SKM-1 treated with dmso at 0.1 percent for 144 hours (cell line): Measurements from ENCODE around the gene CHCHD3.
"Not testable (repeated sequence)": the region's sequence is repeated elsewhere in the genome, so short reads cannot be mapped to it uniquely, and the experiment has no call there.

Experiments used
- DNase-seq: peaks from one replicate; lab custom pipeline; 2025; ENCODE audit not compliant: unreplicated experiment; lab: John Stamatoyannopoulos, UW

The CHCHD3 gene

GRCh38 chr7:133009426-133010252 lies 72.3 kb downstream of the CHCHD3 start:
- no peak for DNase-seq

DNA sequence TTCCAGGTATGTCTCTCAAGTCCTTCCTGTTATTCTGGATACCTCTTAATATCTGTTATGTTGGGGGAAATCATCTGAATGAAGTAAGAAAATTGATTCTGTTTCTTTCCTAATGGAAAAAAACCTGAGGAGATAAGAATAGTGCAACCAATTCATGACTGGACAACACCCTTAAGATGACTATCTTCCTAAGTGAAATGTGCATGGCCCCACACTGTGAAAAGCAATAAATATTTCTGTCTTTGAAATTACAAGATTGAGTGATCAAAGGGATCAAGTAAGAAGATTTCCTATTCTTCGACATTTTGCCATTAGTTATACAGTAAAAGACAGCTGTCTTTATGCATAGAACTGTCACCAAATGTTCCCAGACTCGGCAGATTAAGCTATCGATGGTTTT lies 73.9 kb downstream of the CHCHD3 start:
- DNase-seq = no peak

DNA sequence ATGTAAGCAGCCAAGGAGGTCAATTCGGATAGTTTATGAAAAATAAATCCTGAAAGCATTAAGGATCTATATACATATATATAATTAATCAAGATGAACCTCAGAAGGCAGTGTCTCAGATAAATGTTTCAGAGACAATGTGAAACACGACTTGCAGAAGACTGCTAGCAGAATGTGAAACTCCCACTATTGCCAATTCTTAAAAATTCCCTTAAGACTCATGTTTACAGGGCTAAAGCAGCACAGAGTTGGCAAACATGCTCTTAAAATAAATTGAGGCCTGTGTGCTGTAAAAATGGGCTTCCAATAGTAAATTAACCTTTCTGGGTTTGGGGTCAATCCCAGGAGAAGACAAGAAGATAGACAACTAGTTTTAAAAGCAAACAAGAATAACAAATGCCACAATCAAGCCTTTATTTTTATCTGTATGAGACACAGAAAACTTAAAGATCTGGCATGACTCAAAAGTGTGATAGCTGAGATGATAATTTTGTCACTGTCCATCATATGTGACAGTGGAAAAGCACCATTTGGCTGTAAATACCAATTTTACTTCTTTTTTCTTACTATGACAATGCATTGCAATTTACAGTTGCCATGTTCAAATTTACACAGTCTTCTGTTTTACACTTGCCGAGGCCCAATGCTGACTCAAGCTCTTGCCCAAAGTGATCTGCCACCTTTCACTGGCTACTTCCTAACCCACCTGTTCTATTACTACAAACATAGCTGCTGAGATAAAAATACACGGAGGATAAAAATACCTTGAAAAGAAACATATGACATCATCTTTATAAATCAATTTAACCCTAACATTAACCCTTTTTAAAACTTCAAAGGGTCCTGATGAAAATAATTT lies 78.6 kb downstream of the CHCHD3 start:
- DNase-seq = no peak

- DNase-seq = no peak
These were observed 80.2 kb downstream of the CHCHD3 start for GRCh38 chr7:133001727-133002126.

GRCh38 chr7:132999845-133000244 lies 82.0 kb downstream of the CHCHD3 start:
- no peak for DNase-seq

DNA sequence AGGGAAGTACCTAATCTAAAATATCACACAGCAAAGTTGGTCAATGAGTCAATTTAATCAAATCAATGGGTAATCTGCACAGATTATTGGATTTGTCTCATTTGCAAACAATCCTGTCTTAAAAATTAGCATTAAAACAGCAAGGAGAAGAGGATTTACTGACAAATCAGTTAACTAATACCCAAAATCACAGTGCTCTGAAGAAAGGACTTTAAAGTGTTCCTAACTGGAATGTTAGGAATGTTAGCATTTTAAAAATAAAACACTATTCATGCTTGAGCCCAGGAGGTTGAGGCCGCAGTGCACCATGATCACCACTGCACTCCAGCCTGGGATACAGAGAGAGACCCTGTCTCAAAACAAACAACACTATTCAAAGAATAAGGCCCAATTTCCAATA lies 83.1 kb downstream of the CHCHD3 start:
- DNase-seq = no peak

DNA sequence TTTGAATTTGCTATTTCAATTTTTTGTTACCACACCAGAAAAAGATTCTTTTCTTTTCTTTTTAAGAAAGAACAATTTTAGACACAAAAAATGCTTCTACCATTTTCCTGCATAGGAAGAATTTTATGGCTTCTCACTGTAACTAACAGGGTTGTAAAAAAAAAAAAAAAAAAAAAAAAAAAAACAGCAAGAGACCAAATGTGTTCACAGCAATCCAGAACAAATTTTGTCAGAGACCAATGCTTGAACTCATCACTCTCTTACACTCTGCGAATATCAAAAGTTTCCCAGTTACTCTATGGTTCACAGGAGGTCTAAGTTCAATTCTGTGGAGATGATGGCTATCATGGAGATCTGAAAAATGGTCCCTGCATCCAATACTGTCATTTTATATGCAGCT lies 84.4 kb downstream of the CHCHD3 start:
- DNase-seq = no peak

DNA sequence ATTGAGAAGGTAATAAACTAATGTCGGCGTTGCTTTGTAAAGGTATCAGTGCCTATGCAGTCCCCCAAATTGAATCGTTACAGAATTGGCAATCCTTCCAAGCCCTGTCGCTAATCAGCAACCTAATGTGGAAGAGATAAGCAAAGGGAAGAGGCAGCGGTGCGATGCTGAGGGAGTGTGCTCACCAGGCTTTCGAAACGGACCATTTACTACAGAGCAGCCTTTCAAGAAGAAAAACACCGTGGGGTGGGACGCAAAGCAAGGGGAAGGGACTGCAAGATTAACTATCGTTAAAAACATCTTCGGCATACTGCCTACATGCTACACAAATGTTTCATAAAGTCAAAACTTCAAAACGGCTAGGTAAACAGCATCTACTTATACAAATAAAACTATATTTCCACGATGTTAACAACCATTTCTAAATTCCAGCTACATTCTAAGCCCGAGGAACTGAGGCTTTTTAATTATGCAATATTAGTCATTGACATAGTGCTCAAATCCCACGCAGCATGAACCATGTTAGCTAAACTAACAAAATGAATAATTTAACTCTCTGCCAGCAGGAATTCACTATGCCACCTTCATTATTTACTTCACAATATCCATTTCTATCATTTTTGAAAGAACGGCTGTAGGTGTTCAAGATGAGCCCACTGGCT lies 85.2 kb downstream of the CHCHD3 start:
- no peak for DNase-seq

DNA sequence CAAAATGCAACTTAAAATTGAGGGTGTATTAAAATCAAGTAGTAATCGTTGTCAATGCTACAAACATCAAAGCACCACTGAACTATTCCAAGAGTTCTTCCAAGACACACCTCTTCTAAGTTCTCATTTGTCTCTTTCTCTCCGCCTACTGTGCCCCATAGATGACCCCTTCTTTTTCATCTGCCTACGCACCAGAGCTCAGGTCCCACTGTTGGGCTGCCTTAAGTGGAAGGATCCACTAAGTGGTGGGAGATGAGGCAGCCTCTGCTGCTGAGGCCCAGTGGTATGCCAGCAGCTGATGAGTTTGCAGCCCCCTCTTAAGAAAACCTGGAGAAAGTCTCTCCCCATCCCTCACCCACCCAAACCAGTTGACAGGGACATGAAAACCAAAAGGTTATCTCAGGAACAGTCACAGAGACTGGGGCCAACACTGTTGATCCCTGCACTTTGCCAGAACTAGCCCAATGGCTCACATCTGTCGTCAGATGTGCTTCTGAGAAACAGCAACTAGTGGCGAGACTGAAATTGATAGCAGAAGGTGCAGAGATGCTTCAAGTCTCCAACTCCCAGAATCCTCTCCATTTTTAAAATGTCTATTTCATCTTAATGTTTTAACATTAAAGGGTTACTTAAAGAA lies 88.4 kb downstream of the CHCHD3 start:
- no peak for DNase-seq

GRCh38 chr7:132991615-132992587 lies 90.0 kb downstream of the CHCHD3 start:
- DNase-seq = no peak

DNA sequence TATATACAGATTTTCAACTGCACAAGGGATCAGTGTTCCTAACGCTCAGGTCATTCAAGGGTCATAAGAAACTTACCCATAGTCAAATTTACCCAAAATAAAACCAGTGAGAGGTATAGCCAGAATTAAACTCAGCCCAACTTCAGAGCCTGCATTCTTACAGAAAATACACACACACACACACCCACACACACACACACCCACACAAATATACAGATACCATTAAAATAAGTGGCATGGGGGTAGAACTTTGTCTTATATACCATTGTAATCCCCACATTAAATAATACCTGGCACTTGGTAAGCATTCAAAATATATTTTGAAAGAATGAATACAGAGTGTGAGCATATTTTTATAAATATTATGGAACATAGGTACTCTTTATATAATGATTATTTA lies 93.8 kb downstream of the CHCHD3 start:
- no peak for DNase-seq

- no peak for DNase-seq
These were observed 101.5 kb downstream of the CHCHD3 start for GRCh38 chr7:132980402-132980801.

DNA sequence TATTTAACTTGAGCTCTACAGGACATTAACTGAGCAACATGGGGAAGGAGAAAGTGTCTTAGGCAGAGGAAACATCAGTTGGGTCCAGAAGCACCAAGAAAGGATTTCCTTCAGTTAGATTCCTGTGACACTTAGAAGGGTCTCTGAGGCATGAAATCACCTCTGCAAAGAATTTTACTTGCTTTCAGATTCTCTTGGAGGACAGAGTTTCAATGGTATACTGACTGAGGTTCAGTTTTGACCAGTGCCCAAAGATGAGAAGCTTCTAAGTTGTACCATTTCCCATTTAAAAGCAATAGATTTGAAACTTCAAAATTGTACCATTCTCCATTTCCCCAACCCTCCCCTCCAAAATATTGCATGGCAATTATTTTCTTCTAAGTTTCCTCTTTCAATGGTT lies 102.4 kb downstream of the CHCHD3 start:
- no peak for DNase-seq

- DNase-seq = no peak
These were observed 104.7 kb downstream of the CHCHD3 start for GRCh38 chr7:132977234-132977633.

GRCh38 chr7:132972745-132973144 lies 109.1 kb downstream of the CHCHD3 start:
- no peak for DNase-seq

DNA sequence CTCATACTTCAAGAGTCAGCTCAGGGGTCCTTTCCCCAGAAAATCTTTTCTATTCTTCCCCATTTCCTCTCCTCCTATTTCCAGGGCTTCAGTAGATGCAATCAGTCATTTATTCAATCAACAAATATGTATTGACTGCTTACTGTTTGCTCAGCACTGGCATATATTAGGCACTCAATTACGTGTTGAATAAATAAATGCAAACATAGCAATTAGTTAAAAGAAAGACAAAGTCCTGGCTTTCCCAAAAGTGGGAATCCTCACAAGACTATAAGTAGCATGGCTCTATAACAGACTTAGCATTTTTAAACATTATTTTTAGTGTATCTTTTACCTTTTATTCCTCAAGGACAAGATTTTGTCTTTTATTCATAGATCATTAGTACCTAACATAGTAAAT lies 111.6 kb downstream of the CHCHD3 start:
- no peak for DNase-seq

DNA sequence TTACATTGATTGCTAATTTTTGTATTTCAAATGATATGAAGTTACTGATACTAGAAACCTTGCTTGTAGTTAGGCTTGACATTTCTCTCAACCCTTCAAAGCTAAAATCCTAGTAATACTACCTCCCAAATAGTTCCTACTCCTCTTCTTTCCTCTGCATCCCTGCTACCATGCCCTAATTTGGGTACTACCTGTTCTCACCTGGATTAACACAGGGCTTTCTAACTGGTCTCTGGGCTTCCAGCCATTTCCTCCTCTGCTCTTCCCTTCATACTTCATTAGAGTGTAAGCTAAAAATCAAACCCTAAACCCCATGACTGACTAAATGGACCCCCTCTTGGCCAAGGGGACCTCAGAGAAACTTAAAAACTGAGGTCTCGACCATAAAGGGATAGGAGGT lies 112.4 kb downstream of the CHCHD3 start:
- DNase-seq = no peak

GRCh38 chr7:132967470-132967848 lies 114.4 kb downstream of the CHCHD3 start:
- DNase-seq = not testable (repeated sequence)

GRCh38 chr7:132966754-132967469 lies 115.0 kb downstream of the CHCHD3 start:
- no peak for DNase-seq
